ENCODE data around the gene LCE2B.

LCE2B gene

GRCh38 chr1:152735648-152736047 is 49.7 kb downstream of the LCE2B start:
- no peak for DNase-seq (ENCODE audit: low spot score)

All from AG08396 (cell line).